Immature natural killer cell (primary cell): ENCODE results near the gene SETD4. TPM values are rescaled to one million over a fixed set of nuclear protein-coding genes. Genes with fewer than 3 reads are reported as not detected.

ENCODE experiments used
- DNase-seq, 3 donors: peaks; one replicate each; pipeline ENCODE4 v3.0.0; 2022; ENCODE audit warnings: mixed read lengths in 1 of 3
- H3K27ac Mint-ChIP-seq, 6 donors: one replicate each; pipeline ENCODE4 v1.8.0; 2020; ENCODE audit warnings: mixed read lengths in 6 of 6, mild to moderate bottlenecking in 5 of 6, inconsistent platforms in 4 of 6, moderate library complexity in 3 of 6
- H3K27me3 Mint-ChIP-seq, 3 donors: one replicate each; pipeline ENCODE4 v1.8.0; 2020 to 2021; ENCODE audit warnings: low read depth in 3 of 3, mild to moderate bottlenecking in 3 of 3, mixed read lengths in 3 of 3, moderate library complexity in 3 of 3, inconsistent platforms in 1 of 3
- H3K36me3 Mint-ChIP-seq, 3 donors: one replicate each; pipeline ENCODE4 v1.8.0; 2020; ENCODE audit warnings: mixed read lengths in 3 of 3, inconsistent platforms in 2 of 3, mild to moderate bottlenecking in 2 of 3
- H3K4me1 Mint-ChIP-seq, 2 donors: one replicate each; pipeline ENCODE4 v1.8.0; 2020; ENCODE audit warnings: inconsistent platforms in 2 of 2, mild to moderate bottlenecking in 2 of 2, mixed read lengths in 2 of 2, moderate library complexity in 1 of 2
- H3K4me3 Mint-ChIP-seq, 5 donors: one replicate each; pipeline ENCODE4 v1.8.0; 2020; ENCODE audit warnings: mild to moderate bottlenecking in 5 of 5, mixed read lengths in 5 of 5, inconsistent platforms in 3 of 5, moderate library complexity in 3 of 5
- H3K9me3 Mint-ChIP-seq, 6 donors: one replicate each; pipeline ENCODE4 v1.8.0; 2020; ENCODE audit warnings: mild to moderate bottlenecking in 6 of 6, mixed read lengths in 6 of 6, inconsistent platforms in 4 of 6, moderate library complexity in 3 of 6
- polyA plus RNA-seq, 3 donors: library from polyadenylated mRNA; unstranded; fragments of 300-500 nt; fragmentation: Illumina TruSeq; gene quantifications; one replicate each; pipeline ENCODE4 v1.2.3, GENCODE V29; 2021

SETD4 gene
- polyA plus RNA-seq, 3 donors from 2014 or later = 6.5 to 11.2 (median 8.6) TPM

- no peak for DNase-seq
- Mint-ChIP-seq H3K36me3 (no peaks in the 10 kb centered on the region), H3K4me1 (no peaks in the 10 kb centered on the region), H3K27ac (no peak overlapping the region), H3K27me3 (peaks cover 0 to 17% (median 3%) of the 10 kb centered on the region in 3 donors), H3K9me3 (no peaks in the 10 kb centered on the region), H3K4me3 (no peak overlapping the region)
Observed at GRCh38 chr21:36004441-36004840, 55.9 kb downstream of the SETD4 start.

- H3K9me3 Mint-ChIP-seq = no peaks in the 10 kb centered on the region
- no peak for DNase-seq
- H3K27ac Mint-ChIP-seq = no peak overlapping the region
- no peaks in the 10 kb centered on the region for H3K36me3 Mint-ChIP-seq
- H3K27me3 Mint-ChIP-seq = peaks cover 0 to 19% (median 3%) of the 10 kb centered on the region in 3 donors
- no peak overlapping the region for H3K4me3 Mint-ChIP-seq
- H3K4me1 Mint-ChIP-seq = no peaks in the 10 kb centered on the region
Observed at GRCh38 chr21:36003776-36004175, 56.5 kb downstream of the SETD4 start.

GRCh38 chr21:35996217-35996616, 64.1 kb downstream of the SETD4 start:
- Mint-ChIP-seq H3K4me1 (no peaks in the 10 kb centered on the region), H3K36me3 (no peaks in the 10 kb centered on the region), H3K4me3 (no peak overlapping the region), H3K27ac (no peak overlapping the region), H3K9me3 (no peaks in the 10 kb centered on the region), H3K27me3 (peaks cover 0 to 9% (median 7%) of the 10 kb centered on the region in 3 donors)
- DNase-seq = no peak

- Mint-ChIP-seq H3K27me3 (peaks cover 0 to 7% (median 7%) of the 10 kb centered on the region in 3 donors), H3K4me3 (no peak overlapping the region), H3K9me3 (no peaks in the 10 kb centered on the region), H3K27ac (no peak overlapping the region), H3K4me1 (no peaks in the 10 kb centered on the region), H3K36me3 (no peaks in the 10 kb centered on the region)
- no peak for DNase-seq
Observed at GRCh38 chr21:35995522-35996088, 64.7 kb downstream of the SETD4 start.

- no peaks in the 10 kb centered on the region for H3K9me3 Mint-ChIP-seq
- no peak overlapping the region for H3K27ac Mint-ChIP-seq
- no peak overlapping the region for H3K4me3 Mint-ChIP-seq
- peaks cover 1 to 7% (median 7%) of the 10 kb centered on the region in 3 donors for H3K27me3 Mint-ChIP-seq
- H3K4me1 Mint-ChIP-seq = no peaks in the 10 kb centered on the region
- no peaks in the 10 kb centered on the region for H3K36me3 Mint-ChIP-seq
- DNase-seq = no peak
Observed at GRCh38 chr21:35994613-35995012, 65.7 kb downstream of the SETD4 start.

- H3K9me3 Mint-ChIP-seq = no peaks in the 10 kb centered on the region
- DNase-seq = no peak
- H3K27me3 Mint-ChIP-seq = peaks cover 1 to 7% (median 7%) of the 10 kb centered on the region in 3 donors
- H3K36me3 Mint-ChIP-seq = no peaks in the 10 kb centered on the region
- H3K4me1 Mint-ChIP-seq = no peaks in the 10 kb centered on the region
- no peak overlapping the region for H3K27ac Mint-ChIP-seq
- no peak overlapping the region for H3K4me3 Mint-ChIP-seq
Observed at GRCh38 chr21:35993875-35994490, 66.3 kb downstream of the SETD4 start.

GRCh38 chr21:35991131-35991530, 69.2 kb downstream of the SETD4 start:
- peaks cover 0 to under 1% (median 0%) of the 10 kb centered on the region in 6 donors for H3K9me3 Mint-ChIP-seq
- DNase-seq = no peak
- no peaks in the 10 kb centered on the region for H3K4me1 Mint-ChIP-seq
- no peaks in the 10 kb centered on the region for H3K36me3 Mint-ChIP-seq
- peaks cover 3 to 6% (median 3%) of the 10 kb centered on the region in 3 donors for H3K27me3 Mint-ChIP-seq
- H3K4me3 Mint-ChIP-seq = no peak overlapping the region
- H3K27ac Mint-ChIP-seq = no peak overlapping the region

- no peak for DNase-seq
- Mint-ChIP-seq H3K4me1 (no peaks in the 10 kb centered on the region), H3K4me3 (no peak overlapping the region), H3K9me3 (peaks cover 0 to 2% (median 0%) of the 10 kb centered on the region in 6 donors), H3K27me3 (peaks cover 0 to 6% (median 3%) of the 10 kb centered on the region in 3 donors), H3K27ac (no peak overlapping the region), H3K36me3 (no peaks in the 10 kb centered on the region)
Observed at GRCh38 chr21:35990609-35991008, 69.7 kb downstream of the SETD4 start.

- Mint-ChIP-seq H3K27ac (no peak overlapping the region), H3K36me3 (no peaks in the 10 kb centered on the region), H3K9me3 (peaks cover 0 to 2% (median 0%) of the 10 kb centered on the region in 6 donors), H3K27me3 (peaks cover 0 to 6% (median 3%) of the 10 kb centered on the region in 3 donors), H3K4me1 (no peaks in the 10 kb centered on the region), H3K4me3 (no peak overlapping the region)
- no peak for DNase-seq
Observed at GRCh38 chr21:35989138-35989735, 71.1 kb downstream of the SETD4 start.

- H3K36me3 Mint-ChIP-seq = no peaks in the 10 kb centered on the region
- H3K27ac Mint-ChIP-seq = no peak overlapping the region
- H3K27me3 Mint-ChIP-seq = peaks cover 0 to 6% (median 3%) of the 10 kb centered on the region in 3 donors
- H3K9me3 Mint-ChIP-seq = peaks cover 0 to 2% (median 0%) of the 10 kb centered on the region in 6 donors
- no peaks in the 10 kb centered on the region for H3K4me1 Mint-ChIP-seq
- no peak overlapping the region for H3K4me3 Mint-ChIP-seq
- DNase-seq = no peak
Observed at GRCh38 chr21:35988416-35989137, 71.7 kb downstream of the SETD4 start.

GRCh38 chr21:35987475-35987874, 72.9 kb downstream of the SETD4 start:
- DNase-seq = no peak
- Mint-ChIP-seq H3K9me3 (peaks cover 0 to 2% (median 0%) of the 10 kb centered on the region in 6 donors), H3K36me3 (no peaks in the 10 kb centered on the region), H3K27me3 (peaks cover 0 to 6% (median 3%) of the 10 kb centered on the region in 3 donors), H3K4me3 (no peak overlapping the region), H3K27ac (no peak overlapping the region), H3K4me1 (no peaks in the 10 kb centered on the region)

GRCh38 chr21:35984654-35985361, 75.5 kb downstream of the SETD4 start:
- Mint-ChIP-seq H3K9me3 (peaks cover 0 to 2% (median 0%) of the 10 kb centered on the region in 6 donors), H3K27ac (no peak overlapping the region), H3K4me3 (no peak overlapping the region)

More at GRCh38 chr21:35984654-35985361, 75.5 kb downstream of the SETD4 start:
- DNase-seq = no peak
- Mint-ChIP-seq H3K36me3 (no peaks in the 10 kb centered on the region), H3K27me3 (peaks cover 0 to 10% (median 4%) of the 10 kb centered on the region in 3 donors), H3K4me1 (no peaks in the 10 kb centered on the region)
